Naive thymus-derived CD8-positive, alpha-beta T cell (primary cell): Measurements from ENCODE around the gene UNC13B. TPM values are rescaled to one million over a fixed set of nuclear protein-coding genes. Genes with fewer than 3 reads are reported as not detected.

ENCODE experiments used
- ATAC-seq, 2 donors: fragments of 150-1000 bp; cut with Tn5 transposase in 1 of 2; sonication (Bioruptor Pico), chemical (Tn5 transposase) in 1 of 2; 1 replicate in 1 of 2; 2 replicates in 1 of 2; pipeline ENCODE4 v1.10.0; 2021; ENCODE audit warnings: mild to moderate bottlenecking in 2 of 2, moderate library complexity in 2 of 2
- POLR2A ChIA-PET: fragments of 350-600 bp; sonication (Branson Sonifier 250); formaldehyde crosslinking; loops from one replicate; lab custom pipeline; 2021; ENCODE audit warnings: antibody characterized with exemption; lab: Charles Lee
- DNase-seq, 10 donors: peaks; one replicate each; pipeline versions ENCODE4 v3.0.0 to v3.0.0-alpha.2; 2020 to 2022
- H3K27ac Mint-ChIP-seq, 10 donors: one replicate each; pipeline ENCODE4 v1.8.0; 2020 to 2022; ENCODE audit warnings: mild to moderate bottlenecking in 10 of 10, mixed read lengths in 10 of 10, moderate library complexity in 4 of 10, inconsistent platforms in 1 of 10
- H3K27me3 Mint-ChIP-seq, 5 donors: one replicate each; pipeline ENCODE4 v1.8.0; 2021 to 2022; ENCODE audit warnings: mixed read lengths in 5 of 5
- H3K36me3 Mint-ChIP-seq, 3 donors: one replicate each; pipeline ENCODE4 v1.8.0; 2020 to 2022; ENCODE audit warnings: mixed read lengths in 3 of 3, mild to moderate bottlenecking in 2 of 3, inconsistent platforms in 1 of 3
- H3K4me1 Mint-ChIP-seq, 4 donors: one replicate each; pipeline ENCODE4 v1.8.0; 2021 to 2022; ENCODE audit warnings: mixed read lengths in 4 of 4
- H3K4me3 Mint-ChIP-seq, 10 donors: one replicate each; pipeline ENCODE4 v1.8.0; 2020 to 2022; ENCODE audit warnings: mild to moderate bottlenecking in 10 of 10, mixed read lengths in 10 of 10, moderate library complexity in 6 of 10, inconsistent platforms in 1 of 10
- H3K9me3 Mint-ChIP-seq, 9 donors: one replicate each; pipeline ENCODE4 v1.8.0; 2020 to 2022; ENCODE audit warnings: mixed read lengths in 9 of 9, mild to moderate bottlenecking in 3 of 9, inconsistent platforms in 1 of 9, moderate library complexity in 1 of 9
- polyA plus RNA-seq, 3 donors: library from polyadenylated mRNA; unstranded; fragments of 300-500 nt; fragmentation: Illumina TruSeq; gene quantifications; one replicate each; pipeline ENCODE4 v1.2.3, GENCODE V29; 2021
- total RNA-seq, 8 experiments: library from RNA in 2 of 8; stranded (reverse) in 2 of 8; gene quantifications; one replicate each; pipeline ENCODE4 v1.2.3 and lab custom pipeline; 2021 to 2026

Gene UNC13B
- total and polyA plus RNA-seq, 5 experiments from 2014 or later: 0.39 to 1.4 (median 0.77) TPM; not detected in 1

- H3K27ac Mint-ChIP-seq: no peak overlapping the region
- H3K36me3 Mint-ChIP-seq: no peaks in the 10 kb centered on the region
- peaks cover 7 to 12% (median 11%) of the 10 kb centered on the region in 5 donors for H3K27me3 Mint-ChIP-seq
- ATAC-seq (no peak), DNase-seq (no peak)
- H3K4me1 Mint-ChIP-seq: no peaks in the 10 kb centered on the region
- POLR2A ChIA-PET: no interaction called here
- H3K9me3 Mint-ChIP-seq: no peaks in the 10 kb centered on the region
- H3K4me3 Mint-ChIP-seq: no peak overlapping the region
Observed at GRCh38 chr9:35324966-35325365, 163.2 kb downstream of the UNC13B start.

DNA sequence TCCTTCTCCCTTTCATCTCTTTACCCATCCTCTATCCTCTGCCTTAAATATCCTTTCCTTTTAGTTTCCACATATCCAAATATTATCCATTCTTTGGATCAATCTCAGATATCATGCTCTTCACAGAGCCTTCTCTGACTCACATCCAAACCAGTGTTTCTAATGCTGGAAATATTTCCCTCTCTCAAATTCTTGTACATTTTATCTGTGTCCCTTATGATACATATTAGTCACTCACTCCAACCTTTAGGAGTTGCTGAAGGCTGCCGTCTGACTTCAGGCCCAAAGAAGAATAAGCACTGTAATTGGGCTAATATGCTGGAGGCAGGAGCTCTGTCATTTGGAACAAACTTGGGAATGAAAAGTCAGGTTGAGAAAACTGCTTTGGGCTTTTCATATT, 171.7 kb downstream of the UNC13B start:
- POLR2A ChIA-PET: no interaction called here
- H3K36me3 Mint-ChIP-seq: no peaks in the 10 kb centered on the region
- ATAC-seq (no peak), DNase-seq (no peak)
- no peaks in the 10 kb centered on the region for H3K4me1 Mint-ChIP-seq
- H3K4me3 Mint-ChIP-seq: no peak overlapping the region
- no peak overlapping the region for H3K27ac Mint-ChIP-seq
- no peaks in the 10 kb centered on the region for H3K9me3 Mint-ChIP-seq
- H3K27me3 Mint-ChIP-seq: peaks cover 2 to 16% (median 14%) of the 10 kb centered on the region in 5 donors

DNA sequence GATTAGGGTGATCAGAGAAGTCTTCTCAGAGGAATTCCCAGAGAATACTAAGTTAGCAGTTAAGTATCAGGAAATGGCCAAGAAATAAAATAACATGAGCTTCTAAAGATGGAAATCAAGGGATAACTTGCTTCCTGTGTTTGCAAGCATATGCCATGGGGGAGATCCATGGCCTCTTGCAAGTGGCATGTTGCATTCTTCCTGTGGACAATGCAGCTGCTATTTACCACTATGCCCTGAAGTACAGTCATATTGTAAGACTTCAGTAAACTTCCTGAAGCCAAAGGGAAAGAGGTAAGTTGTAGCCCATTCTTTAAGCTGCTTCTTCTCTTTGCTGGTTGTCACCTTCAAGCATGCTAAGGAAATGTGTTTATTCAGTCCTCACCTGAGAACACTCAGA, 173.4 kb downstream of the UNC13B start:
- H3K4me3 Mint-ChIP-seq: no peak overlapping the region
- H3K4me1 Mint-ChIP-seq: no peaks in the 10 kb centered on the region
- H3K27ac Mint-ChIP-seq: no peak overlapping the region
- H3K9me3 Mint-ChIP-seq: no peaks in the 10 kb centered on the region
- ATAC-seq: no peak
- H3K27me3 Mint-ChIP-seq: peaks cover 0 to 12% (median 7%) of the 10 kb centered on the region in 5 donors
- POLR2A ChIA-PET: no interaction called here
- no peaks in the 10 kb centered on the region for H3K36me3 Mint-ChIP-seq
- no peak for DNase-seq

- Mint-ChIP-seq H3K27me3 (peaks cover 5 to 19% (median 9%) of the 10 kb centered on the region in 5 donors), H3K9me3 (no peaks in the 10 kb centered on the region), H3K36me3 (no peaks in the 10 kb centered on the region), H3K4me3 (no peak overlapping the region), H3K27ac (no peak overlapping the region), H3K4me1 (peaks cover 0 to 4% (median 0%) of the 10 kb centered on the region in 4 donors)
- no peak for ATAC-seq
- POLR2A ChIA-PET: no interaction called here
- no peak for DNase-seq
Observed at GRCh38 chr9:35338086-35338485, 176.3 kb downstream of the UNC13B start.

DNA sequence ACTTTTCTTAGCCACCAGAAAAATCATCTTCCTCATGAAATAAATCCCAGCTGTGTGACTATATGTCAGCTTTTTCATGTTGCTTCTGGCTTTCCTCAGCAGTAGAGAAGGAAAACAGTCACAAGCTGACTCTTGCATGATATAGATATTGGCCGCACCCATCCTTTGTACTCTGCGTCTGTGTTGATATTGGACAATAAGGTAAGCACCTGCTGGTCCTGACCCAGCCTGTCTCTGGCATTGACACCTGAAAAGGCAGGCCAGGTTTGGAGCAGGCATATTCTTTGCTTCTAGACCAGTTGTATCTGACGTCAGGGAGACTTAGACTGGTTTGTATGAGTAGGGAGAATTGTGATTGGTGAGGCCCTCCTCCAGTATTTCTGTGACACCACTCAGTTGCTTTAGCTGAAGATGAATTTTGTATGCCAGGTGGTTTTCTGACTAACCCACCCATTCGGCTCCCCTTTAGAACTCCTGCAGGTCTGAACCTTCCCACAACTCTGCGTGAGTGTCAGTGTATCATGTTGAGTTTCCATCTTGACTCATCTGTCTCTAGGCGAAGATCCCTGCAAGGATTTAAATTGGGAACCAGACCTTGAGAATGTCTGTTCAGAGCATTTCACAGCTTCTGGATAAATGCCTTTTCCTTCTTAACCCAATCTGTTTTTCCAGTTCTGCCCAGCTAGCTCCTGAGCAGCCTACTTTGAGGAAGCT, 176.9 kb downstream of the UNC13B start:
- peaks cover 0 to 4% (median 0%) of the 10 kb centered on the region in 4 donors for H3K4me1 Mint-ChIP-seq
- no peak for ATAC-seq
- POLR2A ChIA-PET: no interaction called here
- H3K36me3 Mint-ChIP-seq: no peaks in the 10 kb centered on the region
- H3K27ac Mint-ChIP-seq: no peak overlapping the region
- no peaks in the 10 kb centered on the region for H3K9me3 Mint-ChIP-seq
- H3K27me3 Mint-ChIP-seq: peaks cover 8 to 24% (median 9%) of the 10 kb centered on the region in 5 donors
- H3K4me3 Mint-ChIP-seq: no peak overlapping the region
- no peak for DNase-seq

DNA sequence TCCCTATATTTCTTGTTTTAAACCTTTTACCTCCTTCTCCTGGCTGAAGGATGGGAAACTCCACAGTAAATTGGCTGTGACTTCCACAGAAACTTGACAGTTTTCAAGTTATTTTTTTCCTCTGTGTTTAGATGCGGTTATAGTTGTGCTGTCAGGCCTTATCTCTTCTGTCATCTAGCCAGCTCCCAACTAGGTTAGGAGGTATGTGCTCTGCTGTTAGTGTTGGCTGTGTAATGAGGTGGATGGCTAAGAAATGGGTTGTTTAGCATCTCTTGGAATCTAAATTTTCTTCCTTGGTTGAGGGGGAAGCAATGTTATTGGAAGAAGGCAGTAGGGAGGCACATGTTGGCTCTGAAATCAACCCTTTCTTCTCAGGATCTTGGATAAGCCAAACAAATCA, 178.2 kb downstream of the UNC13B start:
- H3K4me3 Mint-ChIP-seq: no peak overlapping the region
- no peaks in the 10 kb centered on the region for H3K9me3 Mint-ChIP-seq
- ATAC-seq: no peak
- DNase-seq: no peak
- H3K4me1 Mint-ChIP-seq: peaks cover 0 to 4% (median 0%) of the 10 kb centered on the region in 4 donors
- H3K27me3 Mint-ChIP-seq: peaks cover 8 to 24% (median 9%) of the 10 kb centered on the region in 5 donors
- H3K27ac Mint-ChIP-seq: no peak overlapping the region
- H3K36me3 Mint-ChIP-seq: no peaks in the 10 kb centered on the region
- POLR2A ChIA-PET: no interaction called here

DNA sequence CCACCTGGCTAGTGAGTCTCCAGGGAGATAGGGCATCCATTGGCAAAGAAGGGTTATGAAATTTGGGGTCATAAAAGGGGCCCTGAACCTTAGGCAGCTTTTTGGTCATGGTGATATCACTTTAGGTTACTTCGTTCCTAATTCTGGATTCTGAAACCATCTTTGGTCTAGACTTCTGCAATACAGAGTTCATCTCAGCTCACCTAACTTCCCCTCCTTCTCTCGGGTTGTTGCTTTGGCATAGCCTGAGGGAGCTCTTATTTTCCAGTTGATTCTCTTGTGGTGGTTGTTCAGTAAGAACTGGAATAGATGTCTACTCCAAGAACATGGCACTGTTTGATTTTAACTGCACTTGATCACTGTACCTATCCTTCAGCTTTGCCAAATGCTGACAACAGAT, 179.2 kb downstream of the UNC13B start:
- Mint-ChIP-seq H3K27me3 (peaks cover 6 to 24% (median 8%) of the 10 kb centered on the region in 5 donors), H3K4me3 (no peak overlapping the region), H3K4me1 (peaks cover 0 to 4% (median 0%) of the 10 kb centered on the region in 4 donors), H3K36me3 (no peaks in the 10 kb centered on the region), H3K27ac (no peak overlapping the region), H3K9me3 (no peaks in the 10 kb centered on the region)
- POLR2A ChIA-PET: no interaction called here
- no peak for ATAC-seq
- no peak for DNase-seq

- Mint-ChIP-seq H3K27me3 (peaks cover 5 to 24% (median 8%) of the 10 kb centered on the region in 5 donors), H3K36me3 (no peaks in the 10 kb centered on the region), H3K27ac (peak overlapping the region in 1 of 10 donors; percentile 65), H3K4me1 (peaks cover 0 to 4% (median 0%) of the 10 kb centered on the region in 4 donors), H3K4me3 (no peak overlapping the region), H3K9me3 (no peaks in the 10 kb centered on the region)
- POLR2A ChIA-PET: no interaction called here
- DNase-seq (no peak), ATAC-seq (no peak)
Observed at GRCh38 chr9:35341585-35341984, 179.8 kb downstream of the UNC13B start.

DNA sequence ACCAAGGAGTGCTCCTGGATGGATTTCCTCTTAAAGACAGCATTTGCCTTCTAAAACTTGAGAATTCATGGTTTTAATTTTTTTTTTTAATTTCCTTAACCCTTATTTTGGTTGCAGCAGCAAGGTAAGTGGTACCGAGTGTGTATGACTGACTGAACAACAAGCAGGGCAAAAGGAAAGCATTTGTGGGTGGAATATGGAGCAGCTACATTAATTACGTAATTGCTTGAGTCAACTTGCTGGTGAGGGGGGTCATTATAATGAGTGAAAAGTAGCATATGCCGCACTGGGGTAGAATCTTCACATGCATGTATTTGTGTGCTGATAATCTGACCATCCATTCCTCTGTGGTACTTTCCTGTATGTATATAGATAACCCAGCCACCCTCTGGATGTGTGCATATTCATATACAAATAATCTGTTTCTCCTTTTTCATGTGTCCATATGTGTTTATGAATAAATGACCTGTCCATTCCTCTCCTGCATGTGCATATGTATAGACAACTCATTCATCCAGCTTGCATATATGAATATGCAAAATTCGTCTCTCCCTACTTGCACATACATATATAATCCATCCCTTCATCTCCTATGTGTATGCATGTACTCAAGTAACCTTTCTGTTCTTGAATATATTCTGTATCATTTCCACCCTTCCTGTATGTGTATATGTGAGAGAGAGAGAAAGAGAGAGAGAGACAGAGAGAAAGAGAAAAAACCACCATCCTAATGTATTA, 180.6 kb downstream of the UNC13B start:
- Mint-ChIP-seq H3K36me3 (no peaks in the 10 kb centered on the region), H3K4me3 (no peak overlapping the region), H3K4me1 (peaks cover 0 to 4% (median 0%) of the 10 kb centered on the region in 4 donors), H3K27ac (no peak overlapping the region), H3K27me3 (peaks cover 5 to 24% (median 8%) of the 10 kb centered on the region in 5 donors), H3K9me3 (no peaks in the 10 kb centered on the region)
- POLR2A ChIA-PET: no interaction called here
- DNase-seq (no peak), ATAC-seq (no peak)

DNA sequence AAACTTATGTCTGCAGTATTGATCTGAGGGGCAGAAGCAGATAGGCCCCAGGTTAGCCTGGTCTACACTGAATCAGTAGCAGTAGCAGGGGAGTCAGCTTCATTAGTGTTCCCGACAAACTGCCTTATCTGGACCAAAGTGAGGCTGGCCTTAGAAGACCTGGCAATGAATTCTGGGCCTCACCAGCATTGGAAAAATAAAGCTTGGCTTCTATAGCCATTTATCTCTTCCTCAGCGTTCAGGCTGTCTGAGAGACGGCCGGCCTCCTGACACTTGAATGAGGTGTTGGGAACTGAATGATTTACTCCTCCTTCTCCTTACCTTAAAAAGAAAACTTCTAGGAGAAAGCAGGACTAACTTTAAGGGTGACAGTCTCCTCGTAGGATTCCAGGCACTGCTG, 186.3 kb downstream of the UNC13B start:
- POLR2A ChIA-PET: no interaction called here
- Mint-ChIP-seq H3K9me3 (no peaks in the 10 kb centered on the region), H3K36me3 (no peaks in the 10 kb centered on the region), H3K27me3 (peaks cover 0 to 8% (median 4%) of the 10 kb centered on the region in 5 donors), H3K27ac (no peak overlapping the region), H3K4me3 (no peak overlapping the region), H3K4me1 (peaks cover 0 to 3% (median 0%) of the 10 kb centered on the region in 4 donors)
- DNase-seq (no peak), ATAC-seq (no peak)

DNA sequence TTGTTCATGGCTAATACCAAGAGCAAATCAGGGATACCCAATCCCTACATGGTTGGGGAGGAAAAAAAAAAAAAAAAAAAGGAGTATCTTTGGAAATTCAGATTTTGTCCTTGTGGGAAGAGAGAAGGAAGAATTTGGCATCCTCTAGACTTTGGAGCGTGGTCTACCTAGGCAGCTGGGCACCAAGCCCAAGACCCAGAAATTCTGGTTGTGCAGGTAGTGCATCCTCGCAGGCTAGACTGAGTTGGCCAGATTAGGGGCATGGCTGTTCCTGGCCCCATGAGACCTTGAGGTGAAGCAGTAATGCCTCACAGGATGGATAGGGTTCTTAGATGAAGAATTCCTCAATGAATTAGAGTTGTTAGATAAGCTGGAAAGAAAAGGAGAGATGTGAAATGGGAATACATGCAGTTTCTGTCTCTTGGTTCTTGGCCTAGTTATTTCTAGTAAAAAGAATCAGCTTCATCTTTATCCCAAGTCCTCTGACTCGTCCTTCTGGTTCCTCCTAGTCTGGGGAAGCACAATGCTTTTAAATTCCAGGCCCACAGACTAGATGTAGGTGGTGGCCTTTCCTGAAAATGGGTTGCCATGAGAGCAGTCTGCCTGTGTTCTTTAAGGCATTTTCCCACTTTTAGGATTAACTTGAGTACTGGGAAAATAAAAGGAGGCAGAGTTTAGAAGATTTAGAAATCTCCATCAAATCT, 187.6 kb downstream of the UNC13B start:
- H3K27me3 Mint-ChIP-seq: peaks cover 0 to 9% (median 0%) of the 10 kb centered on the region in 5 donors
- ATAC-seq (no peak), DNase-seq (no peak)
- no peaks in the 10 kb centered on the region for H3K36me3 Mint-ChIP-seq
- no peak overlapping the region for H3K27ac Mint-ChIP-seq
- H3K9me3 Mint-ChIP-seq: no peaks in the 10 kb centered on the region
- POLR2A ChIA-PET: no interaction called here
- peaks cover 0 to 3% (median 0%) of the 10 kb centered on the region in 4 donors for H3K4me1 Mint-ChIP-seq
- H3K4me3 Mint-ChIP-seq: no peak overlapping the region

- H3K4me1 Mint-ChIP-seq: peaks cover 0 to 3% (median 0%) of the 10 kb centered on the region in 4 donors
- H3K4me3 Mint-ChIP-seq: no peak overlapping the region
- H3K36me3 Mint-ChIP-seq: no peaks in the 10 kb centered on the region
- peaks cover 0 to 9% (median 0%) of the 10 kb centered on the region in 5 donors for H3K27me3 Mint-ChIP-seq
- DNase-seq (no peak), ATAC-seq (no peak)
- POLR2A ChIA-PET: no interaction called here
- no peak overlapping the region for H3K27ac Mint-ChIP-seq
- H3K9me3 Mint-ChIP-seq: no peaks in the 10 kb centered on the region
Observed at GRCh38 chr9:35350212-35350611, 188.4 kb downstream of the UNC13B start.
